GM23338 (cell line): Measurements from ENCODE around the gene SLC44A1. TPM values are rescaled to one million over a fixed set of nuclear protein-coding genes. Genes with fewer than 3 reads are reported as not detected.

Experiments
- ATAC-seq: fragments of 200-7000 bp; cut with Tn5 transposase; 3 replicates; pipeline ENCODE4 v1.9.1; 2020
- DNase-seq: peaks from one replicate; pipeline ENCODE4 v3.0.0-alpha.2; 2015; ENCODE audit warnings: low spot score
- H2AFZ ChIP-seq: fragments of 200-600 bp; sonication (generic); 2 replicates; pipeline ENCODE4 v1.8.0; 2016; ENCODE audit warnings: antibody characterized with exemption, mild to moderate bottlenecking, moderate library complexity
- H3F3A ChIP-seq: fragments of 200-600 bp; sonication (generic); replicated peaks from 2 replicates; pipeline ENCODE4 v1.8.0; 2017; ENCODE audit warnings: antibody characterized with exemption, mixed run types, low read depth
- H3K27ac ChIP-seq: fragments of 200-600 bp; sonication (generic); 2 replicates; pipeline ENCODE4 v1.6.1; 2016; ENCODE audit warnings: low read depth
- H3K27me3 ChIP-seq: fragments of 200-600 bp; sonication (generic); 2 replicates; pipeline ENCODE4 v1.8.0; 2016; ENCODE audit warnings: mild to moderate bottlenecking, mixed run types, moderate library complexity; ENCODE audit not compliant: insufficient read depth
- H3K36me3 ChIP-seq: fragments of 200-600 bp; sonication (generic); 2 replicates; pipeline ENCODE4 v1.8.0; 2016; ENCODE audit warnings: mild to moderate bottlenecking; ENCODE audit not compliant: insufficient read depth
- H3K4me1 ChIP-seq: fragments of 200-600 bp; sonication (generic); 2 replicates; pipeline ENCODE4 v1.8.0; 2016; ENCODE audit warnings: mild to moderate bottlenecking, moderate library complexity; ENCODE audit not compliant: insufficient read depth
- H3K4me2 ChIP-seq: fragments of 200-600 bp; sonication (generic); 2 replicates; pipeline ENCODE4 v1.7.1; 2017; ENCODE audit warnings: mixed run types
- H3K4me3 ChIP-seq: fragments of 200-600 bp; sonication (generic); 2 replicates; pipeline ENCODE4 v1.6.1; 2016; ENCODE audit warnings: mixed run types
- H3K79me2 ChIP-seq: fragments of 200-600 bp; sonication (generic); replicated peaks from 2 replicates; pipeline ENCODE4 v1.8.0; 2017; ENCODE audit warnings: mild to moderate bottlenecking; ENCODE audit not compliant: insufficient read depth
- H3K9me2 ChIP-seq: fragments of 200-600 bp; sonication (generic); 2 replicates; pipeline ENCODE4 v1.8.0; 2017; ENCODE audit not compliant: insufficient read depth
- H4K20me1 ChIP-seq: fragments of 200-600 bp; sonication (generic); replicated peaks from 2 replicates; pipeline ENCODE4 v1.8.0; 2017; ENCODE audit warnings: mild to moderate bottlenecking; ENCODE audit not compliant: insufficient read depth
- H3K27ac Mint-ChIP-seq: 2 replicates; pipeline ENCODE4 v1.8.0; 2020; ENCODE audit warnings: inconsistent platforms, mild to moderate bottlenecking, moderate library complexity, mixed read lengths
- H3K27me3 Mint-ChIP-seq: 3 replicates; pipeline ENCODE4 v1.8.0; 2022; ENCODE audit warnings: low read depth, mild to moderate bottlenecking, moderate library complexity, mixed read lengths, inconsistent platforms; ENCODE audit not compliant: insufficient read depth, poor library complexity
- H3K36me3 Mint-ChIP-seq: 3 replicates; pipeline ENCODE4 v1.8.0; 2021; ENCODE audit warnings: low read depth, mild to moderate bottlenecking, inconsistent platforms, moderate library complexity, mixed read lengths
- H3K4me1 Mint-ChIP-seq: 3 replicates; pipeline ENCODE4 v1.8.0; 2020; ENCODE audit warnings: mild to moderate bottlenecking, inconsistent platforms, mixed read lengths
- H3K4me3 Mint-ChIP-seq: 3 replicates; pipeline ENCODE4 v1.8.0; 2021; ENCODE audit warnings: moderate library complexity, mild to moderate bottlenecking, inconsistent platforms, mixed read lengths
- H3K9me3 Mint-ChIP-seq: 3 replicates; pipeline ENCODE4 v1.8.0; 2020; ENCODE audit warnings: moderate library complexity, mild to moderate bottlenecking, inconsistent platforms, mixed read lengths
- CREB1 ChIP-seq: fragments of 250-450 bp; sonication (Bioruptor Pico); IDR thresholded peaks from 2 replicates; pipeline ENCODE4 v1.5.0; 2020; ENCODE audit warnings: low read depth, mild to moderate bottlenecking, moderate library complexity
- CTCF ChIP-seq, 2 experiments: fragments of 200-600 bp in 1 of 2; sonication (generic) in 1 of 2; conservative IDR thresholded peaks; 2 replicates each; pipeline versions ENCODE4 v1.5.1 to v1.6.1; 2016 to 2017; ENCODE audit warnings: antibody characterized with exemption in 2 of 2, low read depth in 2 of 2, mild to moderate bottlenecking in 2 of 2, moderate library complexity in 1 of 2
- ETS1 ChIP-seq: IDR thresholded peaks from 2 replicates; pipeline ENCODE4 v1.6.1; 2016; ENCODE audit warnings: antibody characterized with exemption
- EZH2 ChIP-seq: fragments of 200-600 bp; sonication (generic); IDR thresholded peaks from one replicate; pipeline ENCODE4 v1.8.0; 2017; ENCODE audit warnings: antibody characterized with exemption, mild to moderate bottlenecking, low read depth; ENCODE audit not compliant: unreplicated experiment
- EZH2phosphoT487 ChIP-seq: fragments of 200-600 bp; sonication (generic); IDR thresholded peaks from one replicate; pipeline ENCODE4 v1.8.1; 2018; ENCODE audit warnings: antibody characterized with exemption; ENCODE audit not compliant: unreplicated experiment
- JUNB ChIP-seq: IDR thresholded peaks from one replicate; pipeline ENCODE4 v1.6.1; 2016; ENCODE audit warnings: antibody characterized with exemption; ENCODE audit not compliant: unreplicated experiment
- POLR2AphosphoS5 ChIP-seq: IDR thresholded peaks from 2 replicates; pipeline ENCODE4 v1.6.1; 2016; ENCODE audit warnings: antibody characterized with exemption, low read depth
- REST ChIP-seq: IDR thresholded peaks from one replicate; pipeline ENCODE4 v1.6.1; 2018; ENCODE audit warnings: antibody characterized with exemption; ENCODE audit not compliant: unreplicated experiment
- ZNF331 ChIP-seq: fragments of 250-450 bp; sonication (Bioruptor Pico); IDR thresholded peaks from 2 replicates; pipeline ENCODE4 v1.5.0; 2020; ENCODE audit warnings: low read depth, mild to moderate bottlenecking, moderate library complexity
- ZNF462 ChIP-seq: fragments of 250-450 bp; sonication (Bioruptor Pico); IDR thresholded peaks from 2 replicates; pipeline ENCODE4 v1.5.0; 2020; ENCODE audit warnings: mild to moderate bottlenecking, moderate library complexity
- polyA plus RNA-seq: library from polyadenylated mRNA; unstranded; fragments of >200 nt; fragmentation: Nextera tagmentation; extraction: Ambion mirVana; gene quantifications from 2 replicates; pipeline ENCODE4 v1.2.1, GENCODE V29; 2016
- total RNA-seq: library from RNA; depleted of rRNA; stranded (reverse); fragments of >200 nt; shearing (Covaris generic); gene quantifications from 2 replicates; pipeline ENCODE4 v1.2.3, GENCODE V29; 2014

Gene SLC44A1
- total and polyA plus RNA-seq, 2 experiments from 2014 or later, result 14.9 to 75.0 TPM

- no peak for TF ChIP-seq CTCF (conservative IDR thresholded peaks at IDR 0.05; ENCODE audit: low read depth in 2 of 2)
- TF ChIP-seq JUNB, result no peak
- TF ChIP-seq ETS1, result no peak
- TF ChIP-seq CREB1 (CRISPR knock-in tag), result no peak
- no peak for TF ChIP-seq REST
Observed at GRCh38 chr9:105333811-105334210, 89.4 kb downstream of the SLC44A1 start (continued).

- Mint-ChIP-seq H3K27me3 (no peaks in the 10 kb centered on the region), H3K36me3 (peaks cover 9% of the 10 kb centered on the region; the same call in 2 of the 3 replicates), H3K4me1 (no peaks in the 10 kb centered on the region), H3K27ac (no peak overlapping the region), H3K4me3 (no peak overlapping the region), H3K9me3 (no peaks in the 10 kb centered on the region)
- H2AFZ ChIP-seq, result no peak overlapping the region
- H3K27ac ChIP-seq, result no peak overlapping the region
- no peak overlapping the region for H3K4me3 ChIP-seq
- no peak overlapping the region for H3K4me2 ChIP-seq
- 0 out of 2 replicates have a peak, but pooled peaks cover 3% of the 10 kb centered on the region for H3K79me2 ChIP-seq
- ATAC-seq (no peak), DNase-seq (no peak)
- H4K20me1 ChIP-seq, result no peaks in the 10 kb centered on the region
- no peaks in the 10 kb centered on the region for H3K4me1 ChIP-seq
- no peaks in the 10 kb centered on the region for H3K9me2 ChIP-seq
- H3K27me3 ChIP-seq, result no peaks in the 10 kb centered on the region
- H3K36me3 ChIP-seq, result no peaks in the 10 kb centered on the region; the same call in 1 of the 2 replicates
- no peaks in the 10 kb centered on the region for H3F3A ChIP-seq
- TF ChIP-seq CREB1 (CRISPR knock-in tag) (no peak), EZH2phosphoT487 (no peak), EZH2 (no peak), POLR2AphosphoS5 (no peak), ZNF331 (no peak), JUNB (no peak), CTCF (conservative IDR thresholded peaks at IDR 0.05; ENCODE audit: low read depth in 2 of 2) (no peak), ZNF462 (no peak)
Observed at GRCh38 chr9:105338308-105338707, 93.9 kb downstream of the SLC44A1 start.
